ENCODE results near the gene FGF8. TPM values are rescaled to one million over a fixed set of nuclear protein-coding genes. Genes with fewer than 3 reads are reported as not detected.

Gene FGF8
- total RNA-seq, 2 donors from 2014 or later = not detected

- ATAC-seq (peak in 1 of 2 donors; percentile 68), DNase-seq (no peak)
- intact Hi-C loops (cut with DNase I) = no loop called here
These were observed 26.6 kb downstream of the FGF8 start for GRCh38 chr10:101749047-101750016.

DNA sequence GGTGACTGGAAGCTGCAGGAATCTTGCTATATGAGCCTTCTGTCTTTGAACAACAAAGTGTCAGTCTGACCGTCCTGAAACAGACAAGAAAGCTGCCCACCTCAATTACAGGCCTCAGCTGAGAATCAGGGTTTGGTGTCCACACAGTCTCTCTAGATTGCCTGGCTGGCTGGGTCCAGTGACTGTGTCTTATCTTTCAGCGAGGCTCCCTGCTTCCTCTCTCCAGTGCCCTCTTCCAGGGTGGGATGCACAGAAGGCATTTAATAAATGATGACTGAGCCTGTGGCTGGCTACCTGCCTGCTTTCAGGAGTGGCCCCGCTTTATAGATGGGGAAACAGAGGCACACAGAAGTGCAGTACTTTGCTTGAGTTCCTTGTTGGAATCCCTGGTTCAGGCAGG, 27.4 kb downstream of the FGF8 start:
- ATAC-seq (no peak), DNase-seq (no peak)
- intact Hi-C loops (cut with DNase I) = no loop called here

- DNase-seq (no peak), ATAC-seq (no peak)
- intact Hi-C loops (cut with DNase I) = no loop called here
These were observed 30.7 kb downstream of the FGF8 start for GRCh38 chr10:101745074-101745696.

DNA sequence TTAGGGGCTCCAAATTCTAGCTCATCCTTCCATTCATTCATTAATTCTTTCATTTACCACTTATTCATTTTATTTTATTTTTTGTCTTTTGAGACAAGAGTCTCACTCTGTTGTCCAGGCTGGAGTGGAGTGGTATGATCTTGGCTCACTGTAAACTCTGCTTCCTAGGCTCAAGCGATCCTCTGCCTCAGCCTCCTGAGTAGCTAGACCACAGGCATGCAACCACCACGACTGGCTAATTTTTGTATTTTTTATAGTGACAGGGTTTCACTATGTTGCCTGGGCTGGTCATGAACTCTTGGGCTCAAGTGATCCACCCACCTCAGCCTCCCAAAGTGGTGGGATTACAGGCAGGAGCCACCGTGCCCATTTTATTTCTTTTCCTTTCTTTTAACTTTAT, 31.6 kb downstream of the FGF8 start:
- intact Hi-C loops (cut with DNase I) = no loop called here
- DNase-seq (no peak), ATAC-seq (no peak)

- no peak for ATAC-seq
- intact Hi-C loops (cut with DNase I) = no loop called here
These were observed 34.0 kb downstream of the FGF8 start for GRCh38 chr10:101741938-101742337.

DNA sequence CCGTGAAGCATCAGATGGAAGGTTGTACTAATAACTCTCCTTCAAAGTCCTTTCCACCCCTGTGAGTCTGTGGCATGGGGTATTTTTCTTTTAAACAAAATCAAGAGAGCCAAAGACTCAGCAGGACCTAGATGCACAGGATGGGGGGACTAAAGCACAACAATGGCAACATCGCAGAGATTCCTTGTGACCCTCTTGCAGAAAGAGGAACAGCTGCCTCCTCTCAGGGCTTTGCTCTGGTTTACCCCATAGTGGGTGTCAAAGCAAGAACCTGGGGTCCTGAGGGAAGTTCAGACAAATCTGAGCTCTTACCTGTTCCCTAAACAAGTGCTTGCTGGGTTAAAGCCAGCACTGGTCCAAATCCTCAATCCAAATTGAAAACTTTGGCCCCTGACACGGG, 39.2 kb downstream of the FGF8 start:
- DNase-seq = no peak
- ATAC-seq = no peak
- intact Hi-C loops (cut with DNase I) = no loop called here

More at GRCh38 chr10:101741938-101742337, 34.0 kb downstream of the FGF8 start:
- no peak for DNase-seq

DNA sequence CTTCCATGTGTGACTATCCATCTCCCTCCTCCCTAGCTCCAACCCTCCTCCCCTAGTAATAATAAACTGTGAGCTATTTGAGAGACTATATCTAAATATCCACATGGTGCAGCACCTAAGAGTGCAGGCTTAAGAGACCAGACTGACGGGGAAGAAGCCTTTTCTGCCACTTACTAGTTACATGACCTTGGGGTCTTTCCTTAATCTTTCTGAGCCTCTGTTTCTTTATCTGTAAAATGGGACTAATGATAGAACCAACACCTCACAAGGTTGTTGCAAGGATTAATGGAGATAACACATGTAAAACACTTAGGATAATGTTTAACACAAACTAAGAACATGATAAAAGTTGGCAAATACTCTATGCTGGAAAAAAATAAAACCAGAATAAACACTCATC, 43.8 kb downstream of the FGF8 start:
- DNase-seq = no peak
- no peak for ATAC-seq
- intact Hi-C loops (cut with DNase I) = no loop called here

- no peak for ATAC-seq
- intact Hi-C loops (cut with DNase I) = no loop called here
- no peak for DNase-seq
These were observed 49.9 kb downstream of the FGF8 start for GRCh38 chr10:101726115-101726387.

- DNase-seq = no peak
- no peak for ATAC-seq
- intact Hi-C loops (cut with DNase I) = no loop called here
These were observed 50.4 kb downstream of the FGF8 start for GRCh38 chr10:101725296-101726114.

DNA sequence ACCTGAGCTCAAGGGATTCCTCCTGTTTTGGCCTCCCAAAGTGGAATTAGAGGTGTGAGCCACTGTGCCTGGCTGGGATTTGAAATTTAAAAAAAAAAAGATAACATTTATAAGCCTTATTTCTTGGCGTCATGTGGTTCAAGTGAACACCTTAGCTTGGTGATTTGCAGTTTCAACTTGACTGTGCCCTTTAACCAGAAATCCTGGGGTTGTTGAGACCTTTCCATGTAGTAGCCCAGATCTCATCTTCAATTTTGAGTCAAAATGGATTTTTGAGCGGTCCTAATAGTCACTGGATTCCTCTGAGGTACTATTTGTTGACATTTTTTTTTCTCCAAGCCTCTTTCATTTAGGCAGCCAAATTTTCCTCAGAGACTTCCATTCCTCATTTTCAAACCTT, 51.5 kb downstream of the FGF8 start:
- intact Hi-C loops (cut with DNase I) = no loop called here
- DNase-seq (no peak), ATAC-seq (no peak)

DNA sequence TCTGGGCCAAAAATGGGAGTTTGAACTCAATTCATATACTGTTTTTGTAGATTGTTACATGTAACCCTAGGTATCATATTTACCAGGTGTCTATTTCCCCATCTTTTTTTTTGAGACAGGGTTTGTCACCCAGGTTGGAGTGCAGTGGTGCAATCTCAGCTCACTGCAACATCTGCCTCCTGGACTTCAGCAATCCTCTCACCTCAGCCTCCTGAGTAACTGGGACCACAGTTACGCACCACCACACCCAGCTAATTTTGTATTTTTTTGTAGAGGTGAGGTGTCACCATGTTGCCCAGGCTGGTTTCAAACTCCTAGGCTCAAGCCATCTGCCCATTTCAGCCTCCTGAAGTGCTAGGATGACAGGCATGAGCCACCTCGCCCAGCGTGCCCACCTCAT, 52.7 kb downstream of the FGF8 start:
- DNase-seq (no peak), ATAC-seq (no peak)
- intact Hi-C loops (cut with DNase I) = no loop called here

DNA sequence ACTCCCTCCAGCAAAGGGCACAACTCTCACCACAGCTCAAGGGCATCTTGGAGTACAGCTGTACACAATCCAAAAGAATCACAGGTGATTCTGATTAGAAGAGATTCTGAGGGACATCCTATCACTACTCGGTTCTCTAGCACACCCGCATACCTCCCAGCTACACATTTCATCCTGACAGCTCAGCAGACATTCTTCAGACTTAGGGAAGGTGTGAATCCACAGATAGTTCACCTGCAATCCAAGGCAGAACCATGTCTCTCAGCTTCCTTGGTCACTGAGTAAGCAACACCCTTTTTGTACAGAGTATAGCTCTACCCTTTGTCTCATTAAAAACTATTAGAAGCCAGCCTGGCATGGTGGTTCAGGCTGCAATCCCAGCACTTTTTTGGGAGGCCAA, 54.1 kb downstream of the FGF8 start:
- intact Hi-C loops (cut with DNase I) = no loop called here
- ATAC-seq = no peak

GRCh38 chr10:101720606-101721230, 55.2 kb downstream of the FGF8 start:
- intact Hi-C loops (cut with DNase I) = no loop called here
- ATAC-seq = no peak
- DNase-seq = no peak

More for the DNA sequence above, 54.1 kb downstream of the FGF8 start:
- DNase-seq = no peak

Other genes with a start within 250 kb of the FGF8 start
- gene POLL, start 187.9 kb downstream of the FGF8 start, total RNA-seq = 10 to 100 TPM; 16.2 to 19.3 TPM
- gene DPCD, start 187.8 kb downstream of the FGF8 start, total RNA-seq = 10 to 100 TPM; 15.5 to 17.6 TPM
- gene FBXW4, start 80.9 kb downstream of the FGF8 start, total RNA-seq = 10 to 100 TPM; 92.0 to 99.0 TPM
- gene NPM3, start 7.3 kb upstream of the FGF8 start, total RNA-seq = 10 to 100 TPM; 15.2 to 18.8 TPM
- 10 to 100 TPM; 70.4 to 71.4 TPM for gene OGA, start 42.3 kb upstream of the FGF8 start, total RNA-seq
- 100 to 1,000 TPM; 335 to 369 TPM for gene KCNIP2, start 67.7 kb upstream of the FGF8 start, total RNA-seq